Measurements from ENCODE around the gene STRBP.

DNA sequence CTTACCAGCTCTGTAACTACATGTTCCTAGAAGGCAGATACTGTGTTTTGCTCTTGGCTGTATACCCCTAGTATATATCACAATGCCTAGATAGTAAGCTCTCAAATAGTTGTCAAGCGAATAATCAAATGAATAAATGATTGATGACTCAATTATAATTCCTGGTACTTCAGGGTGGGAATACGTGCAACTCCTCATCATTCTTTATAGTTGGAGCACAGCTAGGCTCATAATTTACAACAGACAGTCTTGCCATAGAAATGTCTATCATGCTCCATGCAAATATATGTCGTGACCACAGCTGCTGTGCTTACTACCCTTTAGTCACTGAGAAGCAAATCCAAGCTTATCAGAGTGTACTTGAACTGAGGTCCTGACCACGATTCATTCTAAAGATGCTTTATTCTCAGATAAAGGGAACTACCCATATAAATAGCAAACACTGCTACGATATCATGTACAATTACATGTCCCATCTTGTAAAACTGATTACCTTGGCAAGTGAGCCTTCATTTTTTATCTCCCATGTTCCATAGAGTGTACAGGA lies 52.1 kb downstream of the STRBP start:
- TF ChIP-seq POLR2A (IDR thresholded peaks at IDR 0.05), result no peak
- TF ChIP-seq, protein P1, sequence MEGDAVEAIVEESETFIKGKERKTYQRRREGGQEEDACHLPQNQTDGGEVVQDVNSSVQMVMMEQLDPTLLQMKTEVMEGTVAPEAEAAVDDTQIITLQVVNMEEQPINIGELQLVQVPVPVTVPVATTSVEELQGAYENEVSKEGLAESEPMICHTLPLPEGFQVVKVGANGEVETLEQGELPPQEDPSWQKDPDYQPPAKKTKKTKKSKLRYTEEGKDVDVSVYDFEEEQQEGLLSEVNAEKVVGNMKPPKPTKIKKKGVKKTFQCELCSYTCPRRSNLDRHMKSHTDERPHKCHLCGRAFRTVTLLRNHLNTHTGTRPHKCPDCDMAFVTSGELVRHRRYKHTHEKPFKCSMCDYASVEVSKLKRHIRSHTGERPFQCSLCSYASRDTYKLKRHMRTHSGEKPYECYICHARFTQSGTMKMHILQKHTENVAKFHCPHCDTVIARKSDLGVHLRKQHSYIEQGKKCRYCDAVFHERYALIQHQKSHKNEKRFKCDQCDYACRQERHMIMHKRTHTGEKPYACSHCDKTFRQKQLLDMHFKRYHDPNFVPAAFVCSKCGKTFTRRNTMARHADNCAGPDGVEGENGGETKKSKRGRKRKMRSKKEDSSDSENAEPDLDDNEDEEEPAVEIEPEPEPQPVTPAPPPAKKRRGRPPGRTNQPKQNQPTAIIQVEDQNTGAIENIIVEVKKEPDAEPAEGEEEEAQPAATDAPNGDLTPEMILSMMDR (IDR thresholded peaks at IDR 0.05), result no peak
- peak; percentile 39 for TF ChIP-seq POLR2AphosphoS5 (IDR thresholded peaks at IDR 0.05)

Measured in prostate gland (tissue), 2 donors.